ENCODE results near the gene SBK1. TPM values are rescaled to one million over a fixed set of nuclear protein-coding genes. Genes with fewer than 3 reads are reported as not detected.

The SBK1 gene
- total and polyA plus RNA-seq, 2 experiments from 2014 or later = 4.2 to 9.7 TPM

GRCh38 chr16:28313587-28313986 is 21.3 kb downstream of the SBK1 start:
- WGBS (ENCODE audit: low lambda C conversion rate, missing lambda C conversion rate) = 80% methylated on average over 2 of the region's 11 CpGs
- Histone ChIP-seq H3K27me3 (no peaks in the 10 kb centered on the region), H3K9me3 (ENCODE audit: low read depth) (no peaks in the 10 kb centered on the region), H3K4me3 (no peak overlapping the region), H2AFZ (no peak overlapping the region), H3K9me2 (replicated peaks; ENCODE audit: insufficient read depth) (no peaks in the 10 kb centered on the region), H4K20me1 (ENCODE audit: insufficient read depth, poor library complexity, severe bottlenecking) (no peaks in the 10 kb centered on the region), H3K79me2 (no peaks in the 10 kb centered on the region), H3K4me1 (ENCODE audit: insufficient read depth) (no peaks in the 10 kb centered on the region), H3K4me2 (no peak overlapping the region), H3K27ac (no peak overlapping the region), H3K36me3 (replicated peaks; ENCODE audit: insufficient read depth, low read depth) (no peaks in the 10 kb centered on the region)
- TF ChIP-seq EZH2 (IDR thresholded peaks at IDR 0.05; ENCODE audit: borderline replicate concordance) (no peak), EZH2phosphoT487 (IDR thresholded peaks at IDR 0.05; ENCODE audit: low read depth, severe bottlenecking, unreplicated experiment) (no peak), CTCF (IDR thresholded peaks at IDR 0.05; ENCODE audit: poor library complexity) (no peak)
- DNase-seq (ENCODE audit: low spot score) = no peak

- Histone ChIP-seq H3K27ac (no peak overlapping the region), H3K27me3 (no peaks in the 10 kb centered on the region), H4K20me1 (ENCODE audit: insufficient read depth, poor library complexity, severe bottlenecking) (no peaks in the 10 kb centered on the region), H3K4me3 (no peak overlapping the region), H2AFZ (no peak overlapping the region), H3K4me1 (ENCODE audit: insufficient read depth) (no peaks in the 10 kb centered on the region), H3K9me2 (replicated peaks; ENCODE audit: insufficient read depth) (no peaks in the 10 kb centered on the region), H3K4me2 (no peak overlapping the region), H3K36me3 (replicated peaks; ENCODE audit: insufficient read depth, low read depth) (no peaks in the 10 kb centered on the region), H3K79me2 (no peaks in the 10 kb centered on the region), H3K9me3 (ENCODE audit: low read depth) (no peaks in the 10 kb centered on the region)
- 92% methylated on average over 6 of the region's 6 CpGs for WGBS (ENCODE audit: low lambda C conversion rate, missing lambda C conversion rate)
- no peak for DNase-seq (ENCODE audit: low spot score)
- TF ChIP-seq CTCF (IDR thresholded peaks at IDR 0.05; ENCODE audit: poor library complexity) (no peak), EZH2 (IDR thresholded peaks at IDR 0.05; ENCODE audit: borderline replicate concordance) (no peak), EZH2phosphoT487 (IDR thresholded peaks at IDR 0.05; ENCODE audit: low read depth, severe bottlenecking, unreplicated experiment) (no peak)
Observed at GRCh38 chr16:28316054-28316453, 23.7 kb downstream of the SBK1 start.

GRCh38 chr16:28317040-28317880 is 24.9 kb downstream of the SBK1 start:
- Histone ChIP-seq H3K9me3 (ENCODE audit: low read depth) (no peaks in the 10 kb centered on the region), H4K20me1 (ENCODE audit: insufficient read depth, poor library complexity, severe bottlenecking) (no peaks in the 10 kb centered on the region), H3K4me1 (ENCODE audit: insufficient read depth) (no peaks in the 10 kb centered on the region), H3K4me2 (no peak overlapping the region), H2AFZ (no peak overlapping the region), H3K4me3 (no peak overlapping the region), H3K27ac (no peak overlapping the region), H3K79me2 (no peaks in the 10 kb centered on the region), H3K36me3 (replicated peaks; ENCODE audit: insufficient read depth, low read depth) (no peaks in the 10 kb centered on the region), H3K9me2 (replicated peaks; ENCODE audit: insufficient read depth) (no peaks in the 10 kb centered on the region), H3K27me3 (no peaks in the 10 kb centered on the region)
- TF ChIP-seq CTCF (IDR thresholded peaks at IDR 0.05; ENCODE audit: poor library complexity) = peak; percentile 78
- no peak for TF ChIP-seq EZH2 (IDR thresholded peaks at IDR 0.05; ENCODE audit: borderline replicate concordance)
- TF ChIP-seq EZH2phosphoT487 (IDR thresholded peaks at IDR 0.05; ENCODE audit: low read depth, severe bottlenecking, unreplicated experiment) = no peak
- peak; percentile 69 for DNase-seq (ENCODE audit: low spot score)
- WGBS (ENCODE audit: low lambda C conversion rate, missing lambda C conversion rate) = 71% methylated on average over 19 of the region's 22 CpGs
